GM21515 (cell line): ENCODE measurements around the gene GPC6.

Source experiments
- ATAC-seq: cut with Tn5 transposase; IDR thresholded peaks from one replicate; pipeline ENCODE4 v1.9.1; 2021; ENCODE audit not compliant: unreplicated experiment

GPC6 gene

GRCh38 chr13:94065741-94066140, 839.1 kb downstream of the GPC6 start:
- no peak for ATAC-seq

- ATAC-seq: no peak
Observed at GRCh38 chr13:94073007-94073744, 846.6 kb downstream of the GPC6 start.

- no peak for ATAC-seq
Observed at GRCh38 chr13:94079876-94080275, 853.3 kb downstream of the GPC6 start.

- ATAC-seq: no peak
Observed at GRCh38 chr13:94080527-94080926, 853.9 kb downstream of the GPC6 start.

- no peak for ATAC-seq
Observed at GRCh38 chr13:94087100-94087499, 860.5 kb downstream of the GPC6 start.

- ATAC-seq: no peak
Observed at GRCh38 chr13:94088742-94089141, 862.1 kb downstream of the GPC6 start.

GRCh38 chr13:94090773-94091480, 864.3 kb downstream of the GPC6 start:
- no peak for ATAC-seq

- no peak for ATAC-seq
Observed at GRCh38 chr13:94093652-94094315, 867.2 kb downstream of the GPC6 start.

- ATAC-seq: no peak
Observed at GRCh38 chr13:94109715-94110374, 883.2 kb downstream of the GPC6 start.

GRCh38 chr13:94112227-94112626, 885.6 kb downstream of the GPC6 start:
- ATAC-seq: no peak

GRCh38 chr13:94112731-94113130, 886.1 kb downstream of the GPC6 start:
- no peak for ATAC-seq

- ATAC-seq: no peak
Observed at GRCh38 chr13:94113245-94113644, 886.6 kb downstream of the GPC6 start.

- ATAC-seq: no peak
Observed at GRCh38 chr13:94114166-94114565, 887.6 kb downstream of the GPC6 start.

- ATAC-seq: no peak
Observed at GRCh38 chr13:94115054-94115453, 888.4 kb downstream of the GPC6 start.

- ATAC-seq: no peak
Observed at GRCh38 chr13:94119360-94119936, 892.8 kb downstream of the GPC6 start.

GRCh38 chr13:94120878-94121277, 894.3 kb downstream of the GPC6 start:
- ATAC-seq: no peak

GRCh38 chr13:94121686-94122085, 895.1 kb downstream of the GPC6 start:
- no peak for ATAC-seq

GRCh38 chr13:94122300-94122915, 895.8 kb downstream of the GPC6 start:
- no peak for ATAC-seq

- ATAC-seq: no peak
Observed at GRCh38 chr13:94123557-94123956, 897.0 kb downstream of the GPC6 start.

GRCh38 chr13:94128430-94128829, 901.8 kb downstream of the GPC6 start:
- ATAC-seq: no peak

GRCh38 chr13:94129490-94129894, 902.9 kb downstream of the GPC6 start:
- no peak for ATAC-seq
